T-helper 17 cell (primary cell): ENCODE results near the gene SYNE1. TPM values are rescaled to one million over a fixed set of nuclear protein-coding genes. Genes with fewer than 3 reads are reported as not detected.
"Not testable (repeated sequence)": the region's sequence is repeated elsewhere in the genome, so short reads cannot be mapped to it uniquely, and the experiment has no call there.

Experiments used
- ATAC-seq: fragments of 150-1000 bp; cut with Tn5 transposase; 2 replicates; pipeline ENCODE4 v1.10.0; 2021; ENCODE audit warnings: mild to moderate bottlenecking, moderate library complexity
- DNase-seq, 3 donors: peaks; one replicate each; pipeline versions ENCODE4 v3.0.0 to v3.0.0-alpha.2; 2020 to 2021
- H3K9me3 ChIP-seq: one replicate; pipeline ENCODE4 v1.7.0; 2013; ENCODE audit warnings: low read length, mild to moderate bottlenecking; ENCODE audit not compliant: control insufficient read depth, poor library complexity, severe bottlenecking
- H3K27ac Mint-ChIP-seq: one replicate; pipeline ENCODE4 v1.8.0; 2022; ENCODE audit warnings: mild to moderate bottlenecking, moderate library complexity, mixed read lengths
- H3K27me3 Mint-ChIP-seq: one replicate; pipeline ENCODE4 v1.8.0; 2022; ENCODE audit warnings: mixed read lengths
- H3K36me3 Mint-ChIP-seq: one replicate; pipeline ENCODE4 v1.8.0; 2022; ENCODE audit warnings: low read depth, mixed read lengths
- H3K4me1 Mint-ChIP-seq: one replicate; pipeline ENCODE4 v1.8.0; 2022; ENCODE audit warnings: mild to moderate bottlenecking, mixed read lengths
- H3K4me3 Mint-ChIP-seq: one replicate; pipeline ENCODE4 v1.8.0; 2022; ENCODE audit warnings: mild to moderate bottlenecking, moderate library complexity, mixed read lengths
- total RNA-seq, 4 donors: library from RNA in 2 of 4; stranded (reverse) in 2 of 4; gene quantifications; one replicate each; pipeline ENCODE4 v1.2.3 and lab custom pipeline; 2022 to 2026

SYNE1 gene
- total RNA-seq, 2 donors from 2014 or later: 131 to 165 TPM

DNA sequence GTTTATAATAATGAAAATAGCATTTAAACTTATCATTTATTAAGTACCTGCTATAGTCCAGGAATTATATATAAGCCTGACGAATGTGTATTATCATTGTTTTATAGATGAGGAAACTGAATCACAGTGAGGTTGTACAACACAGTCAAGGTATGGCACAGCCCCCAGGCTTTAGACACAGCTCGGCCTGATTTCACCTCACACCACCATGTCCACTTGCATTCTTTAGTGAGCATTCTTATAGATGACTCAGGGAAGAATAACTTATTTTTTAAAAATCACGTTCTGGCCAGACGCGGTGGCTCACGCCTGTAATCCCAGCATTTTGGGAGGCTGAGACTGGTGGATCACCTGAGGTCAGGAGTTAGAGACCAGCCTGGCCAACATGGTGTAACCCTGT is 289.0 kb downstream of the SYNE1 start:
- H3K4me3 Mint-ChIP-seq: no peak overlapping the region
- no peaks in the 10 kb centered on the region for H3K36me3 Mint-ChIP-seq
- no peaks in the 10 kb centered on the region for H3K4me1 Mint-ChIP-seq
- peaks cover 14% of the 10 kb centered on the region for H3K27me3 Mint-ChIP-seq
- DNase-seq: no peak
- no peaks in the 10 kb centered on the region for H3K9me3 ChIP-seq
- no peak overlapping the region for H3K27ac Mint-ChIP-seq
- no peak for ATAC-seq

DNA sequence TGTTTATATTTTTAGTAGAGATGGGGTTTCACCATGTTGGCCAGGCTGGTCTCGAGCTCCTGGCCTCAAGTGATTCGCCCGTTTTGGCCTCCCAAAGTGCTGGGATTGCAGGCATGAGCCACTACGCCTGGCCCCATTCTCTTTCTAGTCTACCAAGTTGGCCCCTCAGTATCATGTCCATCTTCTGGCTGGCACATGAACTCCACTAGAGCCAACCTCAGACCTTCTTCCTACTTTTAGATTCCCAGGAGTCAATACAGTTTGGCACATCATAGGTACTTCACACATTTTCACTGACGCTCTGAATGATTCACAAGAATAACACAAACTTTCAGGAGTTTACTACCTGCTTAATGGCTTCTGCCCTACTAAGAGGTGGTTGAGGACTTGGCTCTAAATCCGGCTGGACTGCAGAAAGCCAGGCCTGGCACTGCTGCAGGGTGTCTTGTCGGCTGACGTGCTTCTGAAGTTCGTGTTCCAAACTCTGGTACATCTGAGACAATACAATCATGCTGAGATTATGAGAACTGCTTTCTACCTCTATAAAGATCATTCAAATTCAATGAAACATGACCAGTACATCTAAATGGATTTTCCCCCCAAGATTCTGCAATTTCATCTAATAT is 293.3 kb downstream of the SYNE1 start:
- H3K27me3 Mint-ChIP-seq: peaks cover 6% of the 10 kb centered on the region
- H3K4me3 Mint-ChIP-seq: no peak overlapping the region
- H3K4me1 Mint-ChIP-seq: no peaks in the 10 kb centered on the region
- no peak overlapping the region for H3K27ac Mint-ChIP-seq
- DNase-seq (no peak), ATAC-seq (no peak)
- no peaks in the 10 kb centered on the region for H3K9me3 ChIP-seq
- no peaks in the 10 kb centered on the region for H3K36me3 Mint-ChIP-seq

DNA sequence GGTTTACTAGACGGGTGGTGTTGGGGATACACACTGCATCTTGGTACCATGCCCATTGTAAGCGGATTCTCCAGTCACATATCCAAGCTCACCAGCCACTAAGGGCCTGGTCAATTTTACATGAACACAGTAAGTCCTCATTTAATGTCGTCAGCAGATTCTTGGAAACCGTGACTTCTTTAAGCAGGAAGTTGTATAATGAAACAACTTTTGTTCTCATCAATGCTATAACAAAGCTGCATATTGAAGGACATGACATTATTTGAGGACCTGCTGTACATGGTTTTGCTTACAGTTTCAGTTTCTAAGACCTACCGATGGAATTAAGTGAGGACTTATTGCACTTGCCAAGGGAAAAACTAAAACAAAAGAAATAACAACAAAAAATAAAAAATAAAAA is 295.6 kb downstream of the SYNE1 start:
- Mint-ChIP-seq H3K27ac (no peak overlapping the region), H3K4me3 (no peak overlapping the region), H3K4me1 (peaks cover 5% of the 10 kb centered on the region), H3K27me3 (peaks cover 11% of the 10 kb centered on the region), H3K36me3 (no peaks in the 10 kb centered on the region)
- ATAC-seq: no peak
- DNase-seq: no peak
- H3K9me3 ChIP-seq: no peaks in the 10 kb centered on the region

DNA sequence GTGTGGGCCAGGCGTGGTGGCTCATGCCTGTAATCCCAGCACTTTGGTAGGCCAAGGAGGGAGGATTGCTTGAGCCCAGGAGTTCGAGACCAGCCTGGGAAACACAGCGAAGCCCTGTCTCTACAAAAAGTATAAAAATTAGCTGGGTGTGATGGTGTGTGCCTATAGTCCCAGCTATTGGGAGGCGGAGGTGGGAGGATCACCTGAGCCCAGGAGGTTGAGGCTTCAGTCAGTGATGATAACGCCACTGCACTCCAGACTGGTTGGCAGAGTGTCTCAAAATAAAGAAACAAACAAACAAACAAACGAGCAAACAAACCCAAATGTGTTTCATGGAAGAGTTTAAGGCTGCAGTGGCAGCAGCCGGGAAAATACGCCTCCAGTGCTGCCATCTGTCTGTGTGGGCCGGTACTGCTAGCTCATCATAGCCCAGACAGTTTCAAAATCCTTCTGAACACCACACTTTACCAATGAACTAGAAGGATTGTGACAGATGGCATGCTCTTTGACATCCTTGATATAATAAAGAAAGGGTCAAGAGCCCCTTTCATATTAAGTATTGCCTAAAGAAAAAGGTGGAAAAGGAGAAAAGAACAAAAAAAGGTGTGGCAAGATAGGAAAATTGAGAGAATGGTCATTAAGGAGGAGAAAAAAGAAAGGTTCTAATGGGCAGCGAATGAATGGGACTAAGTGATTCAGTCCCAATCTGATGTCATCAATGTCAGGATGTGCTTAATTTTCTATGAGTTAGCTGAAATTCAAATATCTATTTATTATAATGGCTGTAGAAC is 298.6 kb downstream of the SYNE1 start:
- Mint-ChIP-seq H3K27ac (peak overlapping the region; percentile 59), H3K27me3 (peaks cover 6% of the 10 kb centered on the region), H3K4me3 (peak overlapping the region; percentile 25), H3K36me3 (no peaks in the 10 kb centered on the region), H3K4me1 (peaks cover 5% of the 10 kb centered on the region)
- peak; percentile 26 to 53 (median 43) for DNase-seq
- no peaks in the 10 kb centered on the region for H3K9me3 ChIP-seq
- ATAC-seq: peak; percentile 90

DNA sequence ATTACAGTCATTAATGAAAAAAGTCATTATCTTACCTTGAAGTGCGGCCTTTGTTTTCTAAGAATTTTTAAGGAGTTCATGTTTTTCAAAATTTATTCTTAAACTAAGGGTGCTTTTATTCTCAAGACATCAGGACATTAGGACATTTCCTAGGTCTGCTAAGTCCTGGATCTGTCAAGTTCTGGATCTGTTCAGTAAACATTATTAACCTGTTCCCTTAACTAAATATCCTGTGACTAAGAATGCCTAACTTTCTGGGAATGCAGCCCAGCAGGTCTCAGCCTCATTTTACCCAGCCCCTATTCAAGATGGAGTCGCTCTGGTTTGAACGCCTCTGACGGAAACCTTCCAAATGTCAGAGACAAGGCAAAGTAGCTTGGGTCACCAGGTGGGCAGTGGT is 302.6 kb downstream of the SYNE1 start:
- H3K4me3 Mint-ChIP-seq: no peak overlapping the region
- H3K4me1 Mint-ChIP-seq: peaks cover 5% of the 10 kb centered on the region
- no peaks in the 10 kb centered on the region for H3K36me3 Mint-ChIP-seq
- ATAC-seq (no peak), DNase-seq (no peak)
- H3K27me3 Mint-ChIP-seq: peaks cover 12% of the 10 kb centered on the region
- H3K27ac Mint-ChIP-seq: no peak overlapping the region
- H3K9me3 ChIP-seq: no peaks in the 10 kb centered on the region

DNA sequence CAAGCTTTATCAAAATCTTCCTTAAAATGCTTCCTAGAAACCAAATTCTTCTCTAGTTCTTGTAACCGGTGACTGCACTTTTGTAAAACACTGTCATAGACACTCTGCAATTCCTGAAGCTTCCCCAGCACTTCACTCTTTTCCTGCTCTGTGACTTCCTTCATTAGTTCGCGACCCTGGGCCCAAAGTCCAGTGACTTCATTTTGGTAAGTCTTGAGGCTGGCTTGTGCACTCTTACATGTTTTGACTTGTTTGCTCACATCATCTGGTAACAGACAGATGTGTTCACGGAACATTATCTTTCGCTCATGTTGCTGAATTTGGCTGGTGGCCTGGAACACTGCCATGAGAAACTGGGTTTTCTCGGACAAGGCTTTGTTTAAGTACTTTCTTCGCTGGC is 306.2 kb downstream of the SYNE1 start:
- Mint-ChIP-seq H3K36me3 (no peaks in the 10 kb centered on the region), H3K27ac (no peak overlapping the region), H3K4me1 (no peaks in the 10 kb centered on the region), H3K4me3 (no peak overlapping the region), H3K27me3 (peaks cover 22% of the 10 kb centered on the region)
- ATAC-seq: no peak
- no peaks in the 10 kb centered on the region for H3K9me3 ChIP-seq
- no peak for DNase-seq

DNA sequence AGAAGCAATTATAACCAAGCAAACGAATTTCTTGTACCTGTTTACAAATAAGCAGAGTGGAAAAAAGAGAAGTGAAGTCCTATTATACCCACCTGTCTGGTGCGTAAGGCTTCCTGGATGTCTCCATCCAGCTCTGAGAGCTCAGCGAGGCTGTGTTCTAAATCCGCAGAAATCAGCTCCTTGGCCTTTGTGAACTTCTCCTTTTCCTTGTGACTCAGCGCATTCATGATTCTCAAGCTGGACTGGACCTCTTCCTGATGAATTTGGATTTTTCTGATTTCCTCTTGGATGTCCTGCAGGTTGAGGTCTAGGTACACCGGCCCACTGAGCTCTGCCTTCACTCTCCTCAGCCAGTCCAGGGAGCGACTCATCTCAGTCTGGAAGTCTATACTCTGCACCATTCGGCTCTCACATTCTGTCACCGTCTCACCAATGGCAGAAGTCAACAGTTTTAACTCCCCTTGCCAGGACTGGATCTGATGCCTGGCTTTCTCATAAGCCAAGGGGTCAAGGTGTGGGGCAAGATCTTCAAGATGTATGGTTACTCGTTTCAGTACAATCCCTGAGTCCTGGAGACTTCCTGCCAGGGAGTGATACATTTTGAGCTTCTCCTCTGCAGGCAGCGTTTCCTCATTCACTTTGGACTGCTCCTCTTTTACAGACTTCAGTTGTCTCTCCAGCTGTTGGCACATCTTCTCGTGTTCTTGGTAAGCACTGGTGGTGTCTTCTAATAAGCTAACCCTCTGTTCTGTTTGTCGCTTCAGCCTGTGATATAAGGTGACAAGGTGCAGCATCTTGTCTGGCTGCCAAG is 307.3 kb downstream of the SYNE1 start:
- no peaks in the 10 kb centered on the region for H3K9me3 ChIP-seq
- Mint-ChIP-seq H3K27me3 (peaks cover 23% of the 10 kb centered on the region), H3K36me3 (no peaks in the 10 kb centered on the region), H3K4me3 (no peak overlapping the region), H3K4me1 (no peaks in the 10 kb centered on the region), H3K27ac (no peak overlapping the region)
- ATAC-seq (no peak), DNase-seq (no peak)

DNA sequence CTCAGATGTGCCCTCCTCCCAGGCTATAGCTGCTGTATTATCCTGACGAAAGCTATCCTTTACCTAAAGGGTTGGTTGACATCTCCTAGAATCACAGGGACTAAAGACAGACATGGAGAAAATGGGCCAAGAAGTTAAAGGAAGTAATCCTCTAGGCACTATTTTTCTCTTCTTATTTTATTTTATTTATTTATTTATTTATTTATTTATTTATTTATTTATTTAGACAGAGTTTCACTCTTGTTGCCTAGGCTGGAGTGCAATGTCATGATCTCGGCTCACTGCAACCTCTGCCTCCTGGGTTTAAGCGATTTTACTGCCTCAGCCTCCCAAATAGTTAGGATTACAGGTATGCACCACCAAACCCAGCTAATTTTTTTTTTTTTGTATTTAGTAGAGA is 309.0 kb downstream of the SYNE1 start:
- H3K4me3 Mint-ChIP-seq, H3K27ac Mint-ChIP-seq, ATAC-seq, H3K9me3 ChIP-seq, DNase-seq, H3K4me1 Mint-ChIP-seq, H3K36me3 Mint-ChIP-seq: not testable (repeated sequence)
- H3K27me3 Mint-ChIP-seq: peaks cover 34% of the 10 kb centered on the region

DNA sequence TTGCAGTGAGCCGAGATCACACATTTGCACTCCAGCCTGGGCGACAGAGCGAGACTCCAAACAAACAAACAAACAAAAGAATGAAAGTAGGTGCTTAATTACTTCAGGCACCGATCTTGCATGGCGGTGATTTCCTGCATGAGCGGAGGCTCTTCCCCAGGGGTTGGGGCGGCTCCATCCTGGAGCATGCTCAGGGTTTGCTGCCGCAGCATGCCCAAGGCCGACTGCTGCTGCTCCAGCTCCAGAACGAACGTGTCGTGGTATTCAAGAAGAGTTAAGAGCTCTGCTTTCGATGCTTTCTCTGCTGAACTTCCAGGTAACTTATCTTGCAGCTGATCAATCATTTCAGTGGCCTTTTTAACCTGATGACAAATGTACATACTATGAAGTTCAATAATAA is 313.8 kb downstream of the SYNE1 start:
- Mint-ChIP-seq H3K36me3 (peaks cover 3% of the 10 kb centered on the region), H3K4me3 (no peak overlapping the region), H3K4me1 (no peaks in the 10 kb centered on the region), H3K27ac (no peak overlapping the region), H3K27me3 (peaks cover 48% of the 10 kb centered on the region)
- ATAC-seq (no peak), DNase-seq (no peak)
- no peaks in the 10 kb centered on the region for H3K9me3 ChIP-seq

DNA sequence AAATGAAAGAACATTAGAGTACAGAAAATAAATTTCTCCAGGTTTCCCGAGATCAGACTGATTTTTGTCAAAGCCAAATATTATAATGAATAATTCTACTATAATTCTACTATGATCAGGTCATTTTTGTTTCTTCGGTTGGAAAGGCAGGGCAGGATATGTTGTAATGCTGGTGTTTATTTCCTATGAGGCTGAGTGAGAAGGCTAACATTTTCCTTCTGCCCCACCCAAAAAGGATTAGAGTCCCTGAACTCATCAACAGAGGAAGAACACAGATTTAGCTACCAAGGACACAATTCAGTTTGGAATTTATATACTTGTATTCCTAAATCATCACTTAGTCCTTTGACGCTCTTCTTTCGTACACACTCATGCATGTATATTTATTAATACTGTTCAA is 318.9 kb downstream of the SYNE1 start:
- H3K4me1 Mint-ChIP-seq: peaks cover 4% of the 10 kb centered on the region
- no peak for ATAC-seq
- peaks cover 3% of the 10 kb centered on the region for H3K36me3 Mint-ChIP-seq
- H3K27me3 Mint-ChIP-seq: peaks cover 22% of the 10 kb centered on the region
- no peak overlapping the region for H3K27ac Mint-ChIP-seq
- H3K4me3 Mint-ChIP-seq: no peak overlapping the region
- no peaks in the 10 kb centered on the region for H3K9me3 ChIP-seq
- DNase-seq: no peak

DNA sequence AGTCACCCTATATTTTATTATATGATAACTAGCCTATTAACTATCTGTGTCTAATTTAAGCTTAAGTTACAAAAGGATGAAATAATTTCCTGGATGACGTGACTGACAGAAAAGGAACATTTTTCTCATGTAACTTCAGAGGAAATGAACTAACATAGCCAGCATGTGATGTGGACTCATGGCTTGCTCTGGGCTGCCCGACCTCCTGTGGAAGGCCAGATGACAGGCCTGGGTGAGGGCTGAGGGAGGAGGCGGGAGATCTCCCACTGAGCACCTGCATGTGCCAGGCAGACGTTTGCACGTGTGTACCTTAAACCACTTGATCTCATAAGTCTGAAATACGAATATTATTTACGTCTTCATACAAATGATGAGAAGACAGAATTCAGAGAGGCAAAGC is 321.1 kb downstream of the SYNE1 start:
- H3K36me3 Mint-ChIP-seq: no peaks in the 10 kb centered on the region
- H3K4me3 Mint-ChIP-seq: no peak overlapping the region
- no peaks in the 10 kb centered on the region for H3K9me3 ChIP-seq
- no peak for DNase-seq
- no peak overlapping the region for H3K27ac Mint-ChIP-seq
- peaks cover 13% of the 10 kb centered on the region for H3K27me3 Mint-ChIP-seq
- peaks cover 9% of the 10 kb centered on the region for H3K4me1 Mint-ChIP-seq
- no peak for ATAC-seq

DNA sequence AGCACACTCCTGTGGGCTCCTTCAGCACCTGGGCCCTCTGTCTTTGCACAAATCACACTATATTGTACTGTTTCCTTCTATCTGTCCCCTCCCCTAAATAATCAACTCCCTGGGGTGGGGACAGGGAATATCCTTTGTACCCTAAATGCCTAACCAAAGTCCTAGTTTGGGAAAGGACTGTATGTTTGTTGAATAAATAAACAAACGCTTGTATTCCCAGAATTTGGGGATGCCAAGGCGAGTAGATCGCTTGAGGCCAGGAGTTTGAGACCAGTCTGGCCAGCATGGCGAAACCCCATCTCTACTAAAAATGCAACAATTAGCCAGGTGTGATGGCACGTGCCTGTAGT is 322.7 kb downstream of the SYNE1 start:
- H3K4me1 Mint-ChIP-seq: peaks cover 17% of the 10 kb centered on the region
- no peak overlapping the region for H3K27ac Mint-ChIP-seq
- no peaks in the 10 kb centered on the region for H3K9me3 ChIP-seq
- no peak overlapping the region for H3K4me3 Mint-ChIP-seq
- DNase-seq: no peak
- H3K36me3 Mint-ChIP-seq: no peaks in the 10 kb centered on the region
- peaks cover 3% of the 10 kb centered on the region for H3K27me3 Mint-ChIP-seq
- no peak for ATAC-seq

DNA sequence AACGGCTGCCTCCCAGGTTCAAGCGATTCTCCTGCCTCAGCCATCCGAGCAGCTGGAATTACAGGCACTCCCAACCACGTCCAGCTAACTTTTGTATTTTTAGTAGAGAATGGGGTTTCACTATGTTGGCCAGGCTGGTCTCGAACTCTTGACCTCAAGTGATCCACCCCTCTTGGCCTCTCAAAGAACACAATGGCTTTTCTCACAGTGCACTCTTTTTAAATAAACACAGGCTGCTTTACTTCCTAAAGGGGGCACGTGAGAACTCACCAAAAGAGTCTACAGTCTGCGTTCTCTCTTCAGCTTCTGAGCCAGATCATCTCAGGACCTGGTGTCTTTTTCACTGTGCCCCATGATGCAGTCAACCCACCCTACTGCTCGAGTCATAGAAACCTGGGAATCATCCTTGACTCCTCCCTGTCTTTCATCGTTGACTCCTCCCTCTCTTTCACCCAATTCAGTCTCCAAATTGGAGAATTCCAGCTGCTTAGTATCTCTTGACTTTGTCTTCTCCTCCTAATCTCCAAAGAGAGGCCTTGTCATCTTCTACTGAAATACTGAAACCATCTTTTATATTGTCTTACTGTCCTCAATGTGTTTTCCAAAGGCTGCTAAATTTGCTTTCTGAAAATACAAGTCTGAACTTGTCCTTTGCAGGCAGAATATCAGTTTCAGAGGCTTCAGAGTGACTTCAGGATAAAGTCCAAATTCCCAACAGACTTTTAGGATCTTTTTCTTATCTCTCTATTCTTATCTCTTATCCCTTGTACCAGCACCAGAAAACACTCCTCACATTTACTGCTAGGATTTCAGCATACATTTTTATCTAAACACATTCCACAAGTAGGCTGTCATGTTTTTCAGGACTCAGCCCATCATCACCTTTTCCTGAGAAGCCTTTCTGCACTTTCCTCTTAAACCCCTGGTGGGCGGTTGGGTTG is 323.4 kb downstream of the SYNE1 start:
- DNase-seq (no peak), ATAC-seq (no peak)
- Mint-ChIP-seq H3K27ac (no peak overlapping the region), H3K4me1 (peaks cover 17% of the 10 kb centered on the region), H3K36me3 (no peaks in the 10 kb centered on the region), H3K4me3 (no peak overlapping the region), H3K27me3 (no peaks in the 10 kb centered on the region)
- no peaks in the 10 kb centered on the region for H3K9me3 ChIP-seq
